Stomach (tissue), 4 donors: Measurements from ENCODE around the gene CHI3L1.

Experiments
- CTCF ChIP-seq, 7 experiments: fragments of 450-650 bp in 4 of 7; fragments of 200-600 bp in 3 of 7; sonication (generic) in 3 of 7; IDR thresholded peaks; one replicate each; pipeline ENCODE4 v1.5.1; 2016 to 2019; ENCODE audit warnings: antibody characterized with exemption in 7 of 7, control low read depth in 2 of 7, mild to moderate bottlenecking in 1 of 7
- EP300 ChIP-seq: sonication (generic); formaldehyde crosslinking; IDR thresholded peaks from one replicate; pipeline ENCODE4 v1.6.1; 2017; ENCODE audit warnings: antibody characterized with exemption
- POLR2AphosphoS5 ChIP-seq, 3 donors: sonication (generic); formaldehyde crosslinking; IDR thresholded peaks; one replicate each; pipeline ENCODE4 v1.6.1; 2016; ENCODE audit warnings: antibody characterized with exemption in 3 of 3

DNA sequence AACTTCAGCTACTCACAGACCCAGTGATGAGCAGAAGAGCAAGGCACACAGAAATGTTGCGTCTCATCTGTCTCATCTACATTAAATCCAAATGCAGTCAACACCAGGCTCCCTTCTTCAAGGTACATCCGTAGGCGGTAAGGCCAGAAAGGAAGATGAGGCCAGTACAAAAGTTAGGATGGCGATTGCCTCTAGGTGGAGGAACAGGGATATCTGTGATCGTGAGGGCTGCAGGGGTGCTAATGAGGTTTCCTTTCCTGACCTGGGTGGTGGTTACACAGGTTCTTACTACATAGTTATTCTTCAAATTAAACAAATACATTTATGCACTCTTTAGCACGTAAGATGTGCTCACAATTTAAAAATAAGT is 9.5 kb downstream of the CHI3L1 start:
- TF ChIP-seq POLR2AphosphoS5 (IDR thresholded peaks at IDR 0.05) (no peak), CTCF (IDR thresholded peaks at IDR 0.05) (no peak), EP300 (no peak)
